ENCODE data around the gene FBXO24. TPM values are rescaled to one million over a fixed set of nuclear protein-coding genes. Genes with fewer than 3 reads are reported as not detected.

The FBXO24 gene
- total RNA-seq, 1 experiment from 2014 or later: 0.75 TPM

- H3K27me3 ChIP-seq (replicated peaks; ENCODE audit: insufficient read depth, low read depth, low read length, poor library complexity): no peaks in the 10 kb centered on the region
- no peaks in the 10 kb centered on the region for H3K9me3 ChIP-seq (ENCODE audit: low read depth, low read length, poor library complexity, severe bottlenecking)
- TF ChIP-seq EZH2 (IDR thresholded peaks at IDR 0.05; ENCODE audit: borderline replicate concordance, low read depth, low read length, poor library complexity, severe bottlenecking): no peak
- no peak for TF ChIP-seq CTCF (conservative IDR thresholded peaks at IDR 0.05; ENCODE audit: low read depth, low read length)
- no peak overlapping the region for H3K27ac ChIP-seq (ENCODE audit: low read depth, low read length, poor library complexity, severe bottlenecking)
- ChIA-PET CTCF (no interaction called here), POLR2A (ENCODE audit: low non-redundant PET) (no interaction called here)
- no peak for DNase-seq (ENCODE audit: low spot score)
- no peak overlapping the region for H3K4me3 ChIP-seq (ENCODE audit: low read depth, low read length, poor library complexity, severe bottlenecking)
- BruUV-seq (replicated peaks): no TSS peak
- intact Hi-C loops (cut with micrococcal nuclease; ENCODE audit: unreplicated experiment): no loop called here
- H3K4me1 ChIP-seq (ENCODE audit: insufficient read depth, low read length, poor library complexity, severe bottlenecking): peaks cover 9% of the 10 kb centered on the region
- H3K36me3 ChIP-seq (ENCODE audit: insufficient read depth, low read length, poor library complexity, severe bottlenecking): no peaks in the 10 kb centered on the region
Measured at GRCh38 chr7:100598425-100598824, 12.3 kb downstream of the FBXO24 start.

- Histone ChIP-seq H3K27me3 (replicated peaks; ENCODE audit: insufficient read depth, low read depth, low read length, poor library complexity) (no peaks in the 10 kb centered on the region), H3K36me3 (ENCODE audit: insufficient read depth, low read length, poor library complexity, severe bottlenecking) (no peaks in the 10 kb centered on the region), H3K4me1 (ENCODE audit: insufficient read depth, low read length, poor library complexity, severe bottlenecking) (peaks cover 13% of the 10 kb centered on the region), H3K9me3 (ENCODE audit: low read depth, low read length, poor library complexity, severe bottlenecking) (no peaks in the 10 kb centered on the region), H3K27ac (ENCODE audit: low read depth, low read length, poor library complexity, severe bottlenecking) (no peak overlapping the region), H3K4me3 (ENCODE audit: low read depth, low read length, poor library complexity, severe bottlenecking) (no peak overlapping the region)
- no TSS peak for BruUV-seq (replicated peaks)
- TF ChIP-seq EZH2 (IDR thresholded peaks at IDR 0.05; ENCODE audit: borderline replicate concordance, low read depth, low read length, poor library complexity, severe bottlenecking) (no peak), CTCF (conservative IDR thresholded peaks at IDR 0.05; ENCODE audit: low read depth, low read length) (no peak)
- CTCF ChIA-PET: no interaction called here
- POLR2A ChIA-PET (ENCODE audit: low non-redundant PET): no interaction called here
- no peak for DNase-seq (ENCODE audit: low spot score)
- intact Hi-C loops (cut with micrococcal nuclease; ENCODE audit: unreplicated experiment): loop anchor here (5.0 kb wide), 1 partner anchor 92 kb away; the partner anchor contains the start of gene GIGYF1
Measured at GRCh38 chr7:100599911-100600729, 14.0 kb downstream of the FBXO24 start.

GRCh38 chr7:100600730-100601038 is 14.6 kb downstream of the FBXO24 start:
- H3K4me3 ChIP-seq (ENCODE audit: low read depth, low read length, poor library complexity, severe bottlenecking): no peak overlapping the region
- TF ChIP-seq CTCF (conservative IDR thresholded peaks at IDR 0.05; ENCODE audit: low read depth, low read length): no peak
- TF ChIP-seq EZH2 (IDR thresholded peaks at IDR 0.05; ENCODE audit: borderline replicate concordance, low read depth, low read length, poor library complexity, severe bottlenecking): no peak
- peaks cover 13% of the 10 kb centered on the region for H3K4me1 ChIP-seq (ENCODE audit: insufficient read depth, low read length, poor library complexity, severe bottlenecking)
- H3K27me3 ChIP-seq (replicated peaks; ENCODE audit: insufficient read depth, low read depth, low read length, poor library complexity): no peaks in the 10 kb centered on the region
- intact Hi-C loops (cut with micrococcal nuclease; ENCODE audit: unreplicated experiment): loop anchor here (5.0 kb wide), 1 partner anchor 92 kb away; the partner anchor contains the start of gene GIGYF1
- CTCF ChIA-PET: no interaction called here
- no TSS peak for BruUV-seq (replicated peaks)
- no peaks in the 10 kb centered on the region for H3K36me3 ChIP-seq (ENCODE audit: insufficient read depth, low read length, poor library complexity, severe bottlenecking)
- POLR2A ChIA-PET (ENCODE audit: low non-redundant PET): no interaction called here
- DNase-seq (ENCODE audit: low spot score): no peak
- no peak overlapping the region for H3K27ac ChIP-seq (ENCODE audit: low read depth, low read length, poor library complexity, severe bottlenecking)
- H3K9me3 ChIP-seq (ENCODE audit: low read depth, low read length, poor library complexity, severe bottlenecking): no peaks in the 10 kb centered on the region
